GM12878 (cell line): ENCODE measurements around the gene DUSP11. TPM values are rescaled to one million over a fixed set of nuclear protein-coding genes. Genes with fewer than 3 reads are reported as not detected.

Source experiments
- ATAC-seq: fragments of 200-7000 bp; cut with Tn5 transposase; 3 replicates; pipeline ENCODE4 v1.9.1; 2020; ENCODE audit warnings: mild to moderate bottlenecking, moderate library complexity
- BruUV-seq: library from RNA; stranded (reverse); fragments of 400-500 nt; replicated peaks from 2 replicates; lab custom pipeline; 2021; lab: Mats Ljungman, UMichigan
- CTCF ChIA-PET: fragments of 300-600 bp; sonication (Branson Sonifier 250); formaldehyde crosslinking; extraction: SDS; loops from one replicate; lab custom pipeline; 2021; ENCODE audit warnings: inconsistent platforms; lab: Yijun Ruan, JAX
- POLR2A ChIA-PET: fragments of 350-600 bp; formaldehyde crosslinking; extraction: SDS; loops from one replicate; lab custom pipeline; 2021; ENCODE audit warnings: inconsistent platforms; lab: Charles Lee
- RAD21 ChIA-PET: fragments of 300-600 bp; sonication (Branson Sonifier 250); formaldehyde crosslinking; loops from one replicate; lab custom pipeline; 2023; ENCODE audit warnings: antibody characterized with exemption; ENCODE audit not compliant: unreplicated experiment; lab: Charles Lee
- SMC1A ChIA-PET: fragments of 300-600 bp; sonication (Branson Sonifier 250); formaldehyde crosslinking; loops from one replicate; lab custom pipeline; 2023; ENCODE audit not compliant: unreplicated experiment, uncharacterized antibody; lab: Charles Lee
- DNase-seq: peaks from one replicate; pipeline ENCODE4 v3.0.0-alpha.2; 2011; ENCODE audit warnings: low read depth, low spot score
- FAIRE-seq: peaks from 3 replicates; lab custom pipeline; 2011; peaks lifted over from hg19 to GRCh38; lab: Jason Lieb, UNC
- H2AFZ ChIP-seq: 2 replicates; pipeline ENCODE4 v1.6.0; 2011; ENCODE audit warnings: low read depth, low read length, control low read depth; ENCODE audit not compliant: control insufficient read depth
- H3K27ac ChIP-seq: 2 replicates; pipeline ENCODE4 v1.5.1; 2011; ENCODE audit warnings: control low read depth; ENCODE audit not compliant: control insufficient read depth, insufficient read depth
- H3K27me3 ChIP-seq, 2 experiments: replicated peaks in 1 of 2; 2 replicates each; pipeline versions ENCODE4 v1.6.0 to v1.6.1; 2011; ENCODE audit warnings: low read length in 1 of 2; ENCODE audit not compliant: control insufficient read depth in 2 of 2, insufficient read depth in 2 of 2
- H3K36me3 ChIP-seq, 2 experiments: 2 replicates each; pipeline ENCODE4 v1.5.1; 2011; ENCODE audit warnings: low read length in 1 of 2; ENCODE audit not compliant: control insufficient read depth in 2 of 2, insufficient read depth in 2 of 2
- H3K4me1 ChIP-seq: 2 replicates; pipeline ENCODE4 v1.6.1; 2011; ENCODE audit warnings: mild to moderate bottlenecking, low read length, moderate library complexity, mixed read lengths; ENCODE audit not compliant: control insufficient read depth, insufficient read depth
- H3K4me2 ChIP-seq: 2 replicates; pipeline ENCODE4 v1.6.0; 2011; ENCODE audit warnings: control low read depth; ENCODE audit not compliant: control insufficient read depth, insufficient read depth
- H3K4me3 ChIP-seq: fragments of 200-600 bp; sonication (generic); 2 replicates; pipeline ENCODE4 v1.5.1; 2016
- H3K79me2 ChIP-seq: 2 replicates; pipeline ENCODE4 v1.6.0; 2011; ENCODE audit warnings: low read length; ENCODE audit not compliant: control insufficient read depth, insufficient read depth
- H3K9ac ChIP-seq: 2 replicates; pipeline ENCODE4 v1.8.0; 2011; ENCODE audit warnings: low read length, control low read depth, mixed read lengths; ENCODE audit not compliant: control insufficient read depth, insufficient read depth
- H3K9me3 ChIP-seq: replicated peaks from 3 replicates; pipeline ENCODE4 v1.5.1; 2011; ENCODE audit warnings: mild to moderate bottlenecking, low read length; ENCODE audit not compliant: control insufficient read depth, insufficient read depth
- H4K20me1 ChIP-seq: 2 replicates; pipeline ENCODE4 v1.6.0; 2011; ENCODE audit not compliant: control insufficient read depth, insufficient read depth
- CUX1 ChIP-seq: IDR thresholded peaks from 2 replicates; pipeline ENCODE4 v1.6.1; 2012; ENCODE audit warnings: improper control_type of control experiment, low read depth, low read length; ENCODE audit not compliant: insufficient replicate concordance
- EED ChIP-seq: sonication (generic); IDR thresholded peaks from 2 replicates; pipeline ENCODE4 v1.6.1; 2016; ENCODE audit warnings: antibody characterized with exemption, low read depth
- FOS ChIP-seq: IDR thresholded peaks from 3 replicates; pipeline ENCODE4 v1.6.1; 2011; ENCODE audit warnings: borderline replicate concordance; ENCODE audit not compliant: insufficient read length; ENCODE audit errors: extremely low read depth
- HDAC6 ChIP-seq: fragments of 200-600 bp; sonication (generic); IDR thresholded peaks from one replicate; pipeline ENCODE4 v1.8.0; 2017; ENCODE audit warnings: antibody characterized with exemption; ENCODE audit not compliant: unreplicated experiment
- IKZF2 ChIP-seq, 2 experiments: fragments of 450-650 bp; IDR thresholded peaks; 2 replicates each; pipeline ENCODE4 v1.6.1; 2017; ENCODE audit warnings: mild to moderate bottlenecking in 2 of 2, moderate library complexity in 2 of 2
- KAT2A ChIP-seq: conservative IDR thresholded peaks from 2 replicates; pipeline ENCODE4 v1.6.1; 2011; ENCODE audit warnings: low read depth, low read length; ENCODE audit not compliant: control insufficient read depth
- MTA2 ChIP-seq: fragments of 450-650 bp; IDR thresholded peaks from 2 replicates; pipeline ENCODE4 v1.6.1; 2016; ENCODE audit warnings: low read depth, mild to moderate bottlenecking, moderate library complexity
- NBN ChIP-seq: fragments of 450-650 bp; IDR thresholded peaks from 2 replicates; pipeline ENCODE4 v1.6.1; 2016
- REST ChIP-seq: IDR thresholded peaks from 2 replicates; pipeline ENCODE4 v1.6.1; 2012; ENCODE audit warnings: mild to moderate bottlenecking, low read depth, low read length
- SIN3A ChIP-seq: IDR thresholded peaks from 2 replicates; pipeline ENCODE4 v1.6.1; 2012; ENCODE audit warnings: low read depth, low read length, improper control_type of control experiment
- TCF3 ChIP-seq: IDR thresholded peaks from 2 replicates; pipeline ENCODE4 v1.6.1; 2012; ENCODE audit warnings: low read depth, mild to moderate bottlenecking, low read length, borderline replicate concordance; ENCODE audit not compliant: insufficient read depth
- TCF7 ChIP-seq: IDR thresholded peaks from 2 replicates; pipeline ENCODE4 v1.6.1; 2014; ENCODE audit warnings: antibody characterized with exemption, borderline replicate concordance
- ZNF592 ChIP-seq: fragments of 450-650 bp; IDR thresholded peaks from 2 replicates; pipeline ENCODE4 v1.6.1; 2017; ENCODE audit warnings: mild to moderate bottlenecking, moderate library complexity
- WGBS: methylation state at CpG from one replicate; pipeline ENCODE4 v1.1.6; 2016; ENCODE audit warnings: low lambda C conversion rate; ENCODE audit not compliant: insufficient replicate concordance, insufficient coverage; ENCODE audit errors: missing lambda C conversion rate; 5-methylcytosine and 5-hydroxymethylcytosine counted together
- in situ Hi-C: fragments of 300-500 bp; cut with MboI; formaldehyde crosslinking; loops from 9 replicates; pipeline ENCODE4 v1.14.3; 2018; ENCODE audit warnings: mixed read lengths
- intact Hi-C: fragments of 100-400 bp; cut with micrococcal nuclease; formaldehyde crosslinking; loops from one replicate; pipeline ENCODE4 v1.14.2; 2022; ENCODE audit not compliant: unreplicated experiment
- polyA plus RNA-seq, 11 experiments: library from polyadenylated mRNA; depleted of rRNA in 4 of 11; unstranded in 6 of 11; stranded (reverse) in 5 of 11; fragments of >200 nt; fragmentation: Nextera tagmentation in 4 of 11; fragmentation: Illumina TruSeq in 1 of 11; extraction: Ambion mirVana in 4 of 11; extraction: Trizol in 1 of 11; gene quantifications; 1 replicate in 1 of 11; 2 replicates in 10 of 11; pipeline versions ENCODE4 v1.2.1 to v1.2.3, GENCODE V29; 2011 to 2016; ENCODE audit warnings: inconsistent platforms in 2 of 11, missing spikeins in 2 of 11, low read depth in 1 of 11
- total RNA-seq, 4 experiments: library from RNA; depleted of rRNA in 3 of 4; stranded (reverse); fragments of >200 nt in 3 of 4; fragmentation: Illumina TruSeq in 1 of 4; extraction: Trizol in 1 of 4; gene quantifications; 2 replicates each; pipeline versions ENCODE4 v1.2.1 to v1.2.3, GENCODE V29; 2013 to 2021

Gene DUSP11
- total and polyA plus RNA-seq, 10 of the 15 experiments (the other 5 are each of a cell fraction or from before 2014, with no cell fraction given): 26.4 to 78.4 (median 47.9) TPM

- no peaks in the 10 kb centered on the region for H3K4me1 ChIP-seq
- 98% methylated on average over 3 of the region's 3 CpGs for WGBS
- no peak for DNase-seq
- no peak overlapping the region for H2AFZ ChIP-seq
- intact Hi-C loops (no loop called here), in situ Hi-C loops (no loop called here)
- H3K9ac ChIP-seq: no peak overlapping the region
- no peaks in the 10 kb centered on the region for H4K20me1 ChIP-seq
- ChIA-PET SMC1A (no interaction called here), RAD21 (no interaction called here), CTCF (no interaction called here), POLR2A (no interaction called here)
- FAIRE-seq: no peak
- H3K4me3 ChIP-seq: no peak overlapping the region
- no peak for ATAC-seq
- H3K4me2 ChIP-seq: no peak overlapping the region
- H3K36me3 ChIP-seq: peaks cover 0 to 20% of the 10 kb centered on the region in 2 experiments
- no peaks in the 10 kb centered on the region for H3K9me3 ChIP-seq
- no peaks in the 10 kb centered on the region for H3K27me3 ChIP-seq
- H3K79me2 ChIP-seq: peaks cover 5% of the 10 kb centered on the region; the same call in 1 of the 2 replicates
- BruUV-seq: no TSS peak
- H3K27ac ChIP-seq: no peak overlapping the region
- no peak for TF ChIP-seq EED
- TF ChIP-seq IKZF2 (IDR thresholded peaks at IDR 0.05): no peak
- no peak for TF ChIP-seq MTA2
- no peak for TF ChIP-seq SIN3A
- TF ChIP-seq HDAC6: no peak
- no peak for TF ChIP-seq KAT2A
- TF ChIP-seq TCF7: no peak
- no peak for TF ChIP-seq CUX1
- no peak for TF ChIP-seq FOS
- TF ChIP-seq TCF3: no peak
- no peak for TF ChIP-seq ZNF592
- TF ChIP-seq NBN: no peak
- TF ChIP-seq REST: no peak
Measured at GRCh38 chr2:73770725-73771124, 9.2 kb downstream of the DUSP11 start.
